Measurements from ENCODE around the gene CCR6. TPM values are rescaled to one million over a fixed set of nuclear protein-coding genes. Genes with fewer than 3 reads are reported as not detected.
A peak's percentile ranks its signal among the peaks of the same experiment; 100 is the strongest.

Gene CCR6
- total and polyA plus RNA-seq, 10 of the 15 experiments (the other 5 are each of a cell fraction or from before 2014, with no cell fraction given): 2.2 to 7.6 (median 6.7) TPM

- TF ChIP-seq E2F4 (IDR thresholded peaks at IDR 0.05; ENCODE audit: low read depth, low read length): no peak
- no peak for TF ChIP-seq SMAD5 (IDR thresholded peaks at IDR 0.05; ENCODE audit: low read depth)
- no peak; the same call in 1 of the 2 replicates for TF ChIP-seq PKNOX1 (IDR thresholded peaks at IDR 0.05)
- TF ChIP-seq CHD2 (IDR thresholded peaks at IDR 0.05; ENCODE audit: borderline replicate concordance, low read depth, low read length): no peak
- no peak for TF ChIP-seq IRF5 (IDR thresholded peaks at IDR 0.05; ENCODE audit: borderline replicate concordance)
- no peak for TF ChIP-seq SMC3 (IDR thresholded peaks at IDR 0.05; ENCODE audit: borderline replicate concordance, low read length)
- 0 out of 2 replicates have a peak, but pooled peaks have one; percentile 56 for TF ChIP-seq CBFB (IDR thresholded peaks at IDR 0.05; ENCODE audit: low read depth)
- no peak for TF ChIP-seq SUZ12 (IDR thresholded peaks at IDR 0.05; ENCODE audit: unreplicated experiment)
- TF ChIP-seq ZNF622 (IDR thresholded peaks at IDR 0.05): no peak
- TF ChIP-seq MAX (IDR thresholded peaks at IDR 0.05; ENCODE audit: low read depth, low read length): no peak
- no peak for TF ChIP-seq EGR1 (IDR thresholded peaks at IDR 0.05; ENCODE audit: borderline replicate concordance in 1 of 2, low read depth in 2 of 2, low read length in 2 of 2)
- TF ChIP-seq CUX1 (IDR thresholded peaks at IDR 0.05; ENCODE audit: insufficient replicate concordance, low read depth, low read length): no peak
- TF ChIP-seq STAT3 (IDR thresholded peaks at IDR 0.05; ENCODE audit: low read depth, low read length): no peak
- TF ChIP-seq LARP7 (IDR thresholded peaks at IDR 0.05): no peak
- no peak for TF ChIP-seq E2F8 (IDR thresholded peaks at IDR 0.05; ENCODE audit: low read depth, partially characterized antibody)
- peak; percentile 93 for TF ChIP-seq IKZF1 (conservative IDR thresholded peaks at IDR 0.05)
- TF ChIP-seq ZNF24 (IDR thresholded peaks at IDR 0.05): 0 out of 2 replicates have a peak, but pooled peaks have one; percentile 29
Observed at GRCh38 chr6:167113047-167113754, 9.7 kb upstream of the CCR6 start (continued).

Measured in GM12878 (cell line).